HL-60 (cell line): ENCODE measurements around the gene NAT9.

Source experiments
- DNase-seq, 2 experiments: peaks; one replicate each; pipeline ENCODE4 v3.0.0-alpha.2; 2010 to 2020; ENCODE audit warnings: low read depth in 1 of 2, low spot score in 1 of 2
- H3K27ac ChIP-seq: fragments of 250-450 bp; sonication (Bioruptor Pico); replicated peaks from 2 replicates; pipeline ENCODE4 v1.5.1; 2020; ENCODE audit warnings: mild to moderate bottlenecking, moderate library complexity
- H3K27me3 ChIP-seq: fragments of 250-450 bp; sonication (Bioruptor Pico); 2 replicates; pipeline ENCODE4 v1.5.1; 2021; ENCODE audit warnings: mild to moderate bottlenecking, moderate library complexity; ENCODE audit not compliant: insufficient read depth, poor library complexity, severe bottlenecking
- H3K4me3 ChIP-seq: replicated peaks from 2 replicates; pipeline ENCODE4 v1.5.1; 2011; ENCODE audit warnings: mild to moderate bottlenecking, control low read depth, low read length; ENCODE audit not compliant: insufficient read depth
- GABPA ChIP-seq: IDR thresholded peaks from 2 replicates; pipeline ENCODE4 v1.6.1; 2012; ENCODE audit warnings: low read depth
- POLR2AphosphoS5 ChIP-seq: IDR thresholded peaks from 2 replicates; pipeline ENCODE4 v1.6.1; 2012; ENCODE audit warnings: low read depth
- SPI1 ChIP-seq: IDR thresholded peaks from 2 replicates; pipeline ENCODE4 v1.6.1; 2012; ENCODE audit warnings: low read depth, mild to moderate bottlenecking, borderline replicate concordance
- TF ChIP-seq, protein P1 (sequence below): IDR thresholded peaks from one replicate; pipeline ENCODE4 v1.5.1; 2011; ENCODE audit warnings: low read length, control low read depth, inconsistent platforms; ENCODE audit not compliant: insufficient read depth
- TF ChIP-seq, protein P2 (sequence below): IDR thresholded peaks from 2 replicates; pipeline ENCODE4 v1.6.1; 2012; ENCODE audit warnings: low read depth; ENCODE audit not compliant: insufficient replicate concordance

NAT9 gene

DNA sequence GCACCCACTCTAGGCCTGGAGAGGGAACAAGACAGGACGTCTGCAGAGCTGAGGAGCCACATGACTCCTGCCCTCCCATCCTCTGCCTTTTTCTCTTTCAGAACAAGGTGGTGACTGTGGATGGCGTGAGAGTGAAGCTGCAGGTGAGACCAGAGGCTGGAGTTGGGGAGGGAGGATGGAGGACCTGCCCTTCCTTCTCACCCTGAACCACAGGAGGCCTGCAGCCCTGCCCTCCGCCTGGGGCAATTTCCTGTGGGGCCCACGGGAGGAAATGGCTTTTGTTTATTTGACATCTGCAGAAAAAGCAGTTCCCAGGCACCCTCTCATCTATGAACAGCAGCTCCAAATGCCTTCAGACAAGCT, 34.0 kb downstream of the NAT9 start:
- DNase-seq, result peak in 1 of 2 experiments; percentile 97
- H3K4me3 ChIP-seq, result no peak overlapping the region
- TF ChIP-seq, protein P1, sequence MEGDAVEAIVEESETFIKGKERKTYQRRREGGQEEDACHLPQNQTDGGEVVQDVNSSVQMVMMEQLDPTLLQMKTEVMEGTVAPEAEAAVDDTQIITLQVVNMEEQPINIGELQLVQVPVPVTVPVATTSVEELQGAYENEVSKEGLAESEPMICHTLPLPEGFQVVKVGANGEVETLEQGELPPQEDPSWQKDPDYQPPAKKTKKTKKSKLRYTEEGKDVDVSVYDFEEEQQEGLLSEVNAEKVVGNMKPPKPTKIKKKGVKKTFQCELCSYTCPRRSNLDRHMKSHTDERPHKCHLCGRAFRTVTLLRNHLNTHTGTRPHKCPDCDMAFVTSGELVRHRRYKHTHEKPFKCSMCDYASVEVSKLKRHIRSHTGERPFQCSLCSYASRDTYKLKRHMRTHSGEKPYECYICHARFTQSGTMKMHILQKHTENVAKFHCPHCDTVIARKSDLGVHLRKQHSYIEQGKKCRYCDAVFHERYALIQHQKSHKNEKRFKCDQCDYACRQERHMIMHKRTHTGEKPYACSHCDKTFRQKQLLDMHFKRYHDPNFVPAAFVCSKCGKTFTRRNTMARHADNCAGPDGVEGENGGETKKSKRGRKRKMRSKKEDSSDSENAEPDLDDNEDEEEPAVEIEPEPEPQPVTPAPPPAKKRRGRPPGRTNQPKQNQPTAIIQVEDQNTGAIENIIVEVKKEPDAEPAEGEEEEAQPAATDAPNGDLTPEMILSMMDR, result no peak
- TF ChIP-seq SPI1 (peak; percentile 64; the same call in 1 of the 2 replicates), POLR2AphosphoS5 (peak; percentile 96), GABPA (0 out of 2 replicates have a peak, but pooled peaks have one; percentile 44)
- TF ChIP-seq, protein P2, sequence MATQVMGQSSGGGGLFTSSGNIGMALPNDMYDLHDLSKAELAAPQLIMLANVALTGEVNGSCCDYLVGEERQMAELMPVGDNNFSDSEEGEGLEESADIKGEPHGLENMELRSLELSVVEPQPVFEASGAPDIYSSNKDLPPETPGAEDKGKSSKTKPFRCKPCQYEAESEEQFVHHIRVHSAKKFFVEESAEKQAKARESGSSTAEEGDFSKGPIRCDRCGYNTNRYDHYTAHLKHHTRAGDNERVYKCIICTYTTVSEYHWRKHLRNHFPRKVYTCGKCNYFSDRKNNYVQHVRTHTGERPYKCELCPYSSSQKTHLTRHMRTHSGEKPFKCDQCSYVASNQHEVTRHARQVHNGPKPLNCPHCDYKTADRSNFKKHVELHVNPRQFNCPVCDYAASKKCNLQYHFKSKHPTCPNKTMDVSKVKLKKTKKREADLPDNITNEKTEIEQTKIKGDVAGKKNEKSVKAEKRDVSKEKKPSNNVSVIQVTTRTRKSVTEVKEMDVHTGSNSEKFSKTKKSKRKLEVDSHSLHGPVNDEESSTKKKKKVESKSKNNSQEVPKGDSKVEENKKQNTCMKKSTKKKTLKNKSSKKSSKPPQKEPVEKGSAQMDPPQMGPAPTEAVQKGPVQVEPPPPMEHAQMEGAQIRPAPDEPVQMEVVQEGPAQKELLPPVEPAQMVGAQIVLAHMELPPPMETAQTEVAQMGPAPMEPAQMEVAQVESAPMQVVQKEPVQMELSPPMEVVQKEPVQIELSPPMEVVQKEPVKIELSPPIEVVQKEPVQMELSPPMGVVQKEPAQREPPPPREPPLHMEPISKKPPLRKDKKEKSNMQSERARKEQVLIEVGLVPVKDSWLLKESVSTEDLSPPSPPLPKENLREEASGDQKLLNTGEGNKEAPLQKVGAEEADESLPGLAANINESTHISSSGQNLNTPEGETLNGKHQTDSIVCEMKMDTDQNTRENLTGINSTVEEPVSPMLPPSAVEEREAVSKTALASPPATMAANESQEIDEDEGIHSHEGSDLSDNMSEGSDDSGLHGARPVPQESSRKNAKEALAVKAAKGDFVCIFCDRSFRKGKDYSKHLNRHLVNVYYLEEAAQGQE, result peak; percentile 54
- peak overlapping the region; percentile 82 for H3K27ac ChIP-seq
- no peaks in the 10 kb centered on the region for H3K27me3 ChIP-seq

DNA sequence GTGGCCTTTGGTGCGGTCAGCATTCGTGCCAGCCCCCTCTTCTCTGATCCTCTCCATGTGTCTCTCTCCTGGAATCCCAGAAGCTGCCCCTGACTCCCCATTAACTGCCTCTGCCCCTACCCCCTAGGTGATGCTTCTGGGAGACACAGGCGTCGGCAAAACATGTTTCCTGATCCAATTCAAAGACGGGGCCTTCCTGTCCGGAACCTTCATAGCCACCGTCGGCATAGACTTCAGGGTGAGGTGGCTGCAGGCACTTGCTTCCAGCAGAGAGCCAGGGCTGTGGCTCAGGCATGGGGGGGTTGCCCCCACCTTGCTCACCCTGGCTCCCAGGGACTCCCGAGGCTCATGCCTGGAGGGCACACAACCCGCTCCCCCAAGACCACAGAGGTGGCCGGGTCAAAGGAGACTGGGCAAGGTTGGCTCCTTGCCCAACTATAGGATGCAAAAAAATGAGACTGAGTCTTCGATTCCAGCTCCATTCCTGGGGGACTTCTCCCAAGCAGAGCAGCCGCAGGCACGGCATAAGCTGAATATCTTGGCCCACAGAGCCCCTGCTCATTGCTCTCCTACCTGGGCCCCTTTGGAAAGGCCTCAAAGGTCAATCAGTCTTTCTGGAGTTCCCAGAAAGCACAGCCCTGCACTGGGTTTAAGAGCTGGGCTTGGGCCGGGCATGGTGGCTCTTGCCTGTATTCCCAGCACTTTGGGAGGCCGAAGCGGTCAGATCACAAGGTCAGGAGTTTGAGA, 35.3 kb downstream of the NAT9 start:
- no peak overlapping the region for H3K4me3 ChIP-seq
- H3K27me3 ChIP-seq, result no peaks in the 10 kb centered on the region
- peak overlapping the region; percentile 82 for H3K27ac ChIP-seq
- TF ChIP-seq POLR2AphosphoS5 (no peak), GABPA (no peak), SPI1 (no peak)
- TF ChIP-seq, protein P1, result no peak
- TF ChIP-seq, protein P2, result no peak
- no peak for DNase-seq

DNA sequence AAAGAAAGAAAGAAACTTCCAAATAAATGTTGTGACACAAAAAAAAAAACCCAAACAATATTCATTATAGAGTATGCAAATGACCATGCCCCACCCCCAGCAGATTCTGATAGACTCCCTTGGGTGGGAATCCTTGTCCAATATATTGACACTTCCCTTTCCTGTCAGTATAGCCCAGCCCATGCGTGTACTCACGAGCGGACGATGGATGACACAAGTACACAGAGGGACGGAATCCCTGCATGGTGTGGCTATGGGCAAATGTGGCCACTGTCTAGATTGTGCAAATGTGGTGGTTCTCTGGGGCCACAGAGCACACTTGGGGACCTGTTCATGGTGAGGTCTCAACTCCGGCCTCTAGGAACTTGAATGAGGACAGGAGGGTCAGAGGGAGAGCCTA, 36.0 kb downstream of the NAT9 start:
- no peaks in the 10 kb centered on the region for H3K27me3 ChIP-seq

More for the DNA sequence above, 36.0 kb downstream of the NAT9 start:
- Histone ChIP-seq H3K27ac (peak overlapping the region; percentile 82), H3K4me3 (no peak overlapping the region)
- DNase-seq, result peak in 1 of 2 experiments; percentile 42
- TF ChIP-seq, protein P1, result no peak
- TF ChIP-seq SPI1 (no peak), POLR2AphosphoS5 (no peak), GABPA (no peak)
- TF ChIP-seq, protein P2, result no peak
